A549 (cell line): Measurements from ENCODE around the gene SEMA6D.

Experiments
- BHLHE40 ChIP-seq: IDR thresholded peaks from 2 replicates; pipeline ENCODE4 v1.6.1; 2012; ENCODE audit warnings: low read depth, low read length, inconsistent platforms
- CBX2 ChIP-seq: fragments of 200-600 bp; sonication (generic); IDR thresholded peaks from 2 replicates; pipeline ENCODE4 v1.6.1; 2016; ENCODE audit warnings: low read depth, mild to moderate bottlenecking, borderline replicate concordance
- CHD2 ChIP-seq: fragments of 150-350 bp; IDR thresholded peaks from 2 replicates; pipeline ENCODE4 v1.6.1; 2014; ENCODE audit warnings: low read length; ENCODE audit not compliant: partially characterized antibody
- EHMT2 ChIP-seq: fragments of 200-600 bp; sonication (generic); IDR thresholded peaks from 2 replicates; pipeline ENCODE4 v1.6.1; 2016; ENCODE audit warnings: antibody characterized with exemption, low read depth, mild to moderate bottlenecking, moderate library complexity
- PHF8 ChIP-seq: fragments of 200-600 bp; sonication (generic); IDR thresholded peaks from 2 replicates; pipeline ENCODE4 v1.6.1; 2016; ENCODE audit warnings: low read depth, mild to moderate bottlenecking, antibody characterized with exemption, moderate library complexity, borderline replicate concordance
- POLR2A ChIP-seq: IDR thresholded peaks from 2 replicates; pipeline ENCODE4 v1.6.1; 2012; ENCODE audit warnings: mild to moderate bottlenecking, low read length
- RAD21 ChIP-seq, 2 experiments: fragments of >200 bp in 1 of 2; sonication (Bioruptor Twin) in 1 of 2; formaldehyde crosslinking in 1 of 2; IDR thresholded peaks in 1 of 2; conservative IDR thresholded peaks in 1 of 2; 2 replicates in 1 of 2; 3 replicates in 1 of 2; pipeline ENCODE4 v1.6.1; 2012 to 2018; ENCODE audit warnings: inconsistent platforms in 1 of 2
- SMC3 ChIP-seq: fragments of >200 bp; sonication (Bioruptor Twin); formaldehyde crosslinking; IDR thresholded peaks from 3 replicates; pipeline ENCODE4 v1.6.1; 2018; ENCODE audit warnings: inconsistent platforms
- ZFP36 ChIP-seq: fragments of 450-650 bp; IDR thresholded peaks from 2 replicates; pipeline ENCODE4 v1.6.1; 2014; ENCODE audit warnings: borderline replicate concordance; ENCODE audit not compliant: partially characterized antibody
- ZSCAN20 ChIP-seq: fragments of 250-450 bp; sonication (Bioruptor Pico); IDR thresholded peaks from 2 replicates; pipeline ENCODE4 v1.8.0; 2022; ENCODE audit warnings: mild to moderate bottlenecking, moderate library complexity
- TF ChIP-seq, protein P1 (sequence below): fragments of >200 bp; sonication (Bioruptor Twin); formaldehyde crosslinking; IDR thresholded peaks from 3 replicates; pipeline ENCODE4 v1.5.1; 2016
- TF ChIP-seq, protein P2 (sequence below): IDR thresholded peaks from 2 replicates; pipeline ENCODE4 v1.6.1; 2012; ENCODE audit warnings: low read depth, borderline replicate concordance
- TF ChIP-seq, protein P3 (sequence below): fragments of 200-600 bp; sonication (generic); IDR thresholded peaks from 2 replicates; pipeline ENCODE4 v1.6.1; 2016; ENCODE audit warnings: antibody characterized with exemption, mild to moderate bottlenecking, moderate library complexity
- TF ChIP-seq, protein P4 (sequence below): IDR thresholded peaks from 2 replicates; pipeline ENCODE4 v1.6.1; 2012

DNA sequence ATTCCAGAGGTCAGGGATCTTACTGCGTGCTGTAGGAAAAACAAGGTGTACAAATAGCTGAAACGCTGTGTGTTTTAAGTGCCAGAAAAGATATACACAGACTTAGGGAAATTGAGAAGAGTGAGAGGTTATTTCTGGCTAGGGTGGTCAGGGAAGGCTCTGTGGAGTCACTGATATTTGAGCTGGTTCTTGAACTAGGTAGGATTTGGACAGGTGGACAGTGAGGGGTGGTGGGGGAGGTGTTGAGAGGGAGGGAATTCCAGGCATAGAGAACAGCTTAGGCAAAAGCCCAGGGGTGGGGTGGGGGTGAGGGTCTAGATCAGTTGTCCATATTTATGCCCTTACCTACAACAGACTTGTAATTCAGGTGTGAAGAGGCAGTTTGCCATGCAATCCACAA is 7.0 kb downstream of the SEMA6D start:
- TF ChIP-seq, protein P1, sequence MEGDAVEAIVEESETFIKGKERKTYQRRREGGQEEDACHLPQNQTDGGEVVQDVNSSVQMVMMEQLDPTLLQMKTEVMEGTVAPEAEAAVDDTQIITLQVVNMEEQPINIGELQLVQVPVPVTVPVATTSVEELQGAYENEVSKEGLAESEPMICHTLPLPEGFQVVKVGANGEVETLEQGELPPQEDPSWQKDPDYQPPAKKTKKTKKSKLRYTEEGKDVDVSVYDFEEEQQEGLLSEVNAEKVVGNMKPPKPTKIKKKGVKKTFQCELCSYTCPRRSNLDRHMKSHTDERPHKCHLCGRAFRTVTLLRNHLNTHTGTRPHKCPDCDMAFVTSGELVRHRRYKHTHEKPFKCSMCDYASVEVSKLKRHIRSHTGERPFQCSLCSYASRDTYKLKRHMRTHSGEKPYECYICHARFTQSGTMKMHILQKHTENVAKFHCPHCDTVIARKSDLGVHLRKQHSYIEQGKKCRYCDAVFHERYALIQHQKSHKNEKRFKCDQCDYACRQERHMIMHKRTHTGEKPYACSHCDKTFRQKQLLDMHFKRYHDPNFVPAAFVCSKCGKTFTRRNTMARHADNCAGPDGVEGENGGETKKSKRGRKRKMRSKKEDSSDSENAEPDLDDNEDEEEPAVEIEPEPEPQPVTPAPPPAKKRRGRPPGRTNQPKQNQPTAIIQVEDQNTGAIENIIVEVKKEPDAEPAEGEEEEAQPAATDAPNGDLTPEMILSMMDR = no peak
- TF ChIP-seq POLR2A = no peak
- TF ChIP-seq CHD2 = no peak
- TF ChIP-seq PHF8 = no peak
- TF ChIP-seq SMC3 = no peak
- no peak for TF ChIP-seq CBX2
- TF ChIP-seq ZSCAN20 (CRISPR knock-in tag) = no peak
- TF ChIP-seq, protein P2, sequence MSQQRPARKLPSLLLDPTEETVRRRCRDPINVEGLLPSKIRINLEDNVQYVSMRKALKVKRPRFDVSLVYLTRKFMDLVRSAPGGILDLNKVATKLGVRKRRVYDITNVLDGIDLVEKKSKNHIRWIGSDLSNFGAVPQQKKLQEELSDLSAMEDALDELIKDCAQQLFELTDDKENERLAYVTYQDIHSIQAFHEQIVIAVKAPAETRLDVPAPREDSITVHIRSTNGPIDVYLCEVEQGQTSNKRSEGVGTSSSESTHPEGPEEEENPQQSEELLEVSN = no peak
- TF ChIP-seq EHMT2 = no peak
- TF ChIP-seq, protein P3, sequence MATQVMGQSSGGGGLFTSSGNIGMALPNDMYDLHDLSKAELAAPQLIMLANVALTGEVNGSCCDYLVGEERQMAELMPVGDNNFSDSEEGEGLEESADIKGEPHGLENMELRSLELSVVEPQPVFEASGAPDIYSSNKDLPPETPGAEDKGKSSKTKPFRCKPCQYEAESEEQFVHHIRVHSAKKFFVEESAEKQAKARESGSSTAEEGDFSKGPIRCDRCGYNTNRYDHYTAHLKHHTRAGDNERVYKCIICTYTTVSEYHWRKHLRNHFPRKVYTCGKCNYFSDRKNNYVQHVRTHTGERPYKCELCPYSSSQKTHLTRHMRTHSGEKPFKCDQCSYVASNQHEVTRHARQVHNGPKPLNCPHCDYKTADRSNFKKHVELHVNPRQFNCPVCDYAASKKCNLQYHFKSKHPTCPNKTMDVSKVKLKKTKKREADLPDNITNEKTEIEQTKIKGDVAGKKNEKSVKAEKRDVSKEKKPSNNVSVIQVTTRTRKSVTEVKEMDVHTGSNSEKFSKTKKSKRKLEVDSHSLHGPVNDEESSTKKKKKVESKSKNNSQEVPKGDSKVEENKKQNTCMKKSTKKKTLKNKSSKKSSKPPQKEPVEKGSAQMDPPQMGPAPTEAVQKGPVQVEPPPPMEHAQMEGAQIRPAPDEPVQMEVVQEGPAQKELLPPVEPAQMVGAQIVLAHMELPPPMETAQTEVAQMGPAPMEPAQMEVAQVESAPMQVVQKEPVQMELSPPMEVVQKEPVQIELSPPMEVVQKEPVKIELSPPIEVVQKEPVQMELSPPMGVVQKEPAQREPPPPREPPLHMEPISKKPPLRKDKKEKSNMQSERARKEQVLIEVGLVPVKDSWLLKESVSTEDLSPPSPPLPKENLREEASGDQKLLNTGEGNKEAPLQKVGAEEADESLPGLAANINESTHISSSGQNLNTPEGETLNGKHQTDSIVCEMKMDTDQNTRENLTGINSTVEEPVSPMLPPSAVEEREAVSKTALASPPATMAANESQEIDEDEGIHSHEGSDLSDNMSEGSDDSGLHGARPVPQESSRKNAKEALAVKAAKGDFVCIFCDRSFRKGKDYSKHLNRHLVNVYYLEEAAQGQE = no peak
- no peak for TF ChIP-seq RAD21 (conservative IDR thresholded peaks at IDR 0.05 in 1 of 2, IDR thresholded peaks at IDR 0.05 in 1 of 2)
- TF ChIP-seq ZFP36 = no peak
- TF ChIP-seq BHLHE40 = no peak
- TF ChIP-seq, protein P4, sequence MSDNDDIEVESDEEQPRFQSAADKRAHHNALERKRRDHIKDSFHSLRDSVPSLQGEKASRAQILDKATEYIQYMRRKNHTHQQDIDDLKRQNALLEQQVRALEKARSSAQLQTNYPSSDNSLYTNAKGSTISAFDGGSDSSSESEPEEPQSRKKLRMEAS = no peak
